Dedifferentiated amniotic fluid mesenchymal stem cell (primary cell): ENCODE measurements around the gene GALR3.

Source experiments
- DNase-seq: peaks from one replicate; pipeline ENCODE4 v3.0.0-alpha.2; 2016; ENCODE audit errors: extremely low spot score

Gene GALR3

GRCh38 chr22:37803195-37803638 lies 20.0 kb upstream of the GALR3 start:
- DNase-seq, result no peak

- no peak for DNase-seq
These were observed 19.4 kb upstream of the GALR3 start for GRCh38 chr22:37803639-37804351.

GRCh38 chr22:37804352-37804880 lies 18.8 kb upstream of the GALR3 start:
- DNase-seq, result no peak

DNA sequence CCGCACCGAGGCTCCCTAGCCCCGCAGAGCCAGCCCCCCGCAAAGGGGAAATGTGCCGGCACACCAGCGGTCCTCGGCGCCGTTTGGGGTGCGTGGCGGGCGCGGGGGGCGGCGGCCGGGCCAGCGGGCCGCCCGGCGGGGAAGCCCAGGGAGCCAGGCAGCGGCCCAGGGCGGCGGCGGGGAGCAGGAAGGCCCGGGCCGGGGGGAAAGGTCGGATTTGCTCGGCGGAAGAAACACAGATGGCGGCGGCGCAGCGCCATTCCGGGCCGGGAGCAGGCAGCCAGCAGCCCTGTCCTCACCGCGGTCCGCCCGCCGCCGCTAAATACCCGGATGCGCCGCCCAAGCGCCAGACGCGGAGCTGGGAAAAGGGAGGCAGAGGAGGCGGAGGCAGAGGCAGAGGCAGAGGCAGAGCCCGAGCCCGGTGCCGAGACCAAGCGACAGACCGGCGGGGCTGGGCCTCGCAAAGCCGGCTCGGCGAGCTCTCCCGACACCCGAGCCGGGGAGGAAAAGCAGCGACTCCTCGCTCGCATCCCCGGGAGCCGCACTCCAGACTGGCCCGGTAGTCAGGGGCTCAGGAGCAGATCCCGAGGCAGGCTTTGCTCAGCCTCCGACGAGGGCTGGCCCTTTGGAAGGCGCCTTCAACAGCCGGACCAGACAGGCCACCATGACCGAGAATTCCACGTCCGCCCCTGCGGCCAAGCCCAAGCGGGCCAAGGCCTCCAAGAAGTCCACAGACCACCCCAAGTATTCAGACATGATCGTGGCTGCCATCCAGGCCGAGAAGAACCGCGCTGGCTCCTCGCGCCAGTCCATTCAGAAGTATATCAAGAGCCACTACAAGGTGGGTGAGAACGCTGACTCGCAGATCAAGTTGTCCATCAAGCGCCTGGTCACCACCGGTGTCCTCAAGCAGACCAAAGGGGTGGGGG lies 18.0 kb upstream of the GALR3 start:
- DNase-seq, result peak; percentile 49

GRCh38 chr22:37805810-37806277 lies 17.3 kb upstream of the GALR3 start:
- DNase-seq, result no peak

DNA sequence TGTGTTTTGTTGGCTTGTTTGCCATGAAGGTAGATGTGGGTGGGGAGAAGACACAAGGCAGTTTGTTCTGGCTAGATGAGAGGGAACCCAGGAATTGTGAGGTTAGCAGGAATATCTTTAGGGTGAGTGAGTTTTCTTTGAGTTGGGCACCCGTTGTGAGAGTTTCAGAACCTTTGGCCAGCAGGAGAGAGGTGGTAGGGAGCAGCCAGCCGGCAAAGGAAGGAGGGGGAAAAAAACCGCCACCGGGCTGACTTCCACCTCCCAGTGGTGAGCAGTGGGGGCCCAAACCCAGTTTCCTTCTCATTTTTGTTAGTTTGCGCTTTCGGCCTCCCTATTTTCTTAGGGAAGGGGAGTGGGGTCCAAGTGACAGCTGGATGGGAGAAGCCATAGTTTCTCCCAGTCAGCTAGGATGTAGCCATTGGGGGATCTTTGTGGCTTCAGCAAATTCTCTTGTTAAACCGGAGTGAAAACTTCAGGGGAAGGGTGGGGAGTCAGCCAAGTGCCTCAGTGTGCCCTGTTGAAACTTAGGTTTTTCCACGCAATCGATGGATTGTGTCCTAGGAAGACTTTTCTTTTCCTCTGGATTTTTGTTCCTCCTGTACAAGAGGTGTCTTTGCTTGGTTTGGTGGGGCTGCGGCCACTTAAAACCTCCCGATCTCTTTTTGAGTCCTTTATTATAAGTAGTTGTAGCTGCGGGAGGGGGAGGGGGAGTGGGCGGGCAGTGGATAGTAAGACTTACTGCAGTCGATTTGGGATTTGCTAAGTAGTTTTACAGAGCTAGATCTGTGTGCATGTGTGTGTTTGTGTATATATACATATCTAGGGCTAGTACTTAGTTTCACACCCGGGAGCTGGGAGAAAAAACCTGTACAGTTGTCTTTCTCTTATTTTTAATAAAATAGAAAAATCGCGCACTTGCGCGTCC lies 16.5 kb upstream of the GALR3 start:
- no peak for DNase-seq

GRCh38 chr22:37807410-37808293 lies 15.5 kb upstream of the GALR3 start, which contains the start of gene GCAT:
Gene GCAT, plus strand, starts transcription at chr22:37807934. Its CDS starts 34 bp downstream, at chr22:37807968.
- DNase-seq, result peak; percentile 92

DNA sequence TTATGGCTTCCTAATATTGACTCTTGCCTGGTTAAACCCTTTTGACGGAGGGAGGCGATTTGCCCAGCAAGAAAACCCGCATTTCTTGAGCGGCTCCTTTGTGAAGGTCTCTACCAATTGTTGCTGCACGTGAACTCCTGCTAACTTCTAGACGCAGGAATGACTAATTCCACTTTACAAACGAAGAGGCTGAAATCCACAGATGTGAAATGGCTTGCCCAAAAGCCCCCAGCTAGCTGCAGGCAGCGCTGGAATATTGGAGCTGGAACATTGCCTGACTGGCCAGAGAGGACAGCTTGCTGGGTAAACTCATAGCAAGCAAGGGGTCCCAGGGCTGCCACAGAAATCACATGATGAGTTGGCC lies 14.9 kb upstream of the GALR3 start:
- no peak for DNase-seq

DNA sequence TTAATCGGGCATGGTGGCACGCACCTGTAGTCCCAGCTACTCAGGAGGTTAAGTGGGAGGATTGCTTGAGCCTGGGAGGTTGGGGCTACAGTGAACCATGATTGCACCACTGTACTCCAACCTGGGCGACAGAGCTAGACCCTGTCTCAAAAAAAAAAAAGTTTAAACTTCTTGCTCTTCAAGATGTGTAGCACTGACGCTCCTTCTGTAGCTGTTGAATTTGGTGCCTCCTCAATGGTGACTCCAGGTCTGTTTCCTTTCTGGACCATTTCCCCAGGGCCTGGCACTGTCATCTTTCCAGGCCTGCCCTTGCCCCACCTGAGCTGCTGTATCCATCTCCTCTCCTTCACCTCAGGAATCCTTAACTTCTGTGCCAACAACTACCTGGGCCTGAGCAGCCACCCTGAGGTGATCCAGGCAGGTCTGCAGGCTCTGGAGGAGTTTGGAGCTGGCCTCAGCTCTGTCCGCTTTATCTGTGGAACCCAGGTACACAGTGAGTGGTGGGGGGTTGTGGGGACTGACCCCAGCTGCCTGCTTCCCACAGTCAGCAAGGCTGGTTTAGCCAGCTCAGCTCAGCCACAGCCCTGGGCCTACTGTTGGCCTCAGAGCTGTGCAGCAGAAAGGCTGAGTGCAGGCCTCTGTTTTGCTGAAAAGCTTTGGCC lies 13.4 kb upstream of the GALR3 start:
- no peak for DNase-seq

- no peak for DNase-seq
These were observed 11.3 kb upstream of the GALR3 start for GRCh38 chr22:37811867-37812266.

DNA sequence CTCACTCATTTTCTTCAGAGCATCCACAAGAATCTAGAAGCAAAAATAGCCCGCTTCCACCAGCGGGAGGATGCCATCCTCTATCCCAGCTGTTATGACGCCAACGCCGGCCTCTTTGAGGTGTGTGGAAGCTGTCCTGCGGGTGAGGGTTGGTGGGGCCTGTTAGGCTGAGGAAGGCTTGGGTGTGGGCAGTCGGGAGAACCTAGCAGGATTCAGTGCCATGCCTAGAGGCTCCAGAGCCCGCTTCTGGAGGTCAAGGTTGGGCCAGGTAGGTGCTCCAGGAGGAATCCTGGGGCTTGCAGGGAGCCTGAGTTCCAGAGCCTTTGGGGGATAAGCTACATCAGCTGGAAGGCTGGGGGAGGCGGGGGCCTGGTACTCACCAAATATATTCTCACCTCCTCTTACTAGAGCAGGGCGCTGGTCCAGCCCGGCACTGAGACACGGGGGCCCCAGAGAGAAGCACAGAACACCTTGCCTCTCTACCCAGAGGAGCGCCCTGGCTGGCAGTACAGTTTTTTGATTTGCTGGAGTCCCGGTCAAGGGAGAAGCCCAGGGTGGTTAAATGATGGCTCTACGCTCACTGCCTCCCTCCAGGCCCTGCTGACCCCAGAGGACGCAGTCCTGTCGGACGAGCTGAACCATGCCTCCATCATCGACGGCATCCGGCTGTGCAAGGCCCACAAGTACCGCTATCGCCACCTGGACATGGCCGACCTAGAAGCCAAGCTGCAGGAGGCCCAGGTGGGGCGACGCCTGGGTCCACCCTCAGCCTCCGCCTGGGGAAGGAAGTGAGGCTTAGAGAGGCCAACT lies 10.1 kb upstream of the GALR3 start:
- DNase-seq, result no peak

- DNase-seq, result no peak
These were observed 7.6 kb upstream of the GALR3 start for GRCh38 chr22:37815593-37815992.

DNA sequence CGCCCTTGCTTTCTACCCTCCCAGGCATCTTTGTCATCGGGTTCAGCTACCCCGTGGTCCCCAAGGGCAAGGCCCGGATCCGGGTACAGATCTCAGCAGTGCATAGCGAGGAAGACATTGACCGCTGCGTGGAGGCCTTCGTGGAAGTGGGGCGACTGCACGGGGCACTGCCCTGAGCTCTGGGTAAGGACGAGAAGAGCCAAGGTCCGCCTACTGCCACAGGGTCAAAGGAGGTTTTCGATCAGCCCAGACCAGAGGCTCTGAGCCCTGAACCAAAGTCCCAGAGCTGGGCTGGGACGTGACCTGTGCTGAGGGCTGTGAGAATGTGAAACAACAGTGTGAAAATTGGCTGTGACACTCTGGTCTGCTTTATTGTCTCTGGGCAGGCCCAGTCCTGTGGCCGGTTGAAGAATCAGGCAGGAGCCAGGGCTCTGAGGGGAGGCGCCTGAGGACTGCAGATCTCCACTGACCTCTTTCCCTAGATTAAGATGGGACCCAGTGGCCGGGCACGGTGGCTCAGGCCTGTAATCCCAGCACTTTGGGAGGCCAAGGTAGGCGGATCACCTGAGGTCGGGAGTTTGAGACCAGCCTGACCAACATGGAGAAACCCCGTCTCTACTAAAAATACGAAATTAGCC lies 6.5 kb upstream of the GALR3 start:
- no peak for DNase-seq

- peak; percentile 69 for DNase-seq
These were observed 5.3 kb upstream of the GALR3 start for GRCh38 chr22:37817705-37818408.

- DNase-seq, result no peak
These were observed 4.6 kb upstream of the GALR3 start for GRCh38 chr22:37818409-37819104.

- no peak for DNase-seq
These were observed 4.1 kb upstream of the GALR3 start for GRCh38 chr22:37819105-37819433.

DNA sequence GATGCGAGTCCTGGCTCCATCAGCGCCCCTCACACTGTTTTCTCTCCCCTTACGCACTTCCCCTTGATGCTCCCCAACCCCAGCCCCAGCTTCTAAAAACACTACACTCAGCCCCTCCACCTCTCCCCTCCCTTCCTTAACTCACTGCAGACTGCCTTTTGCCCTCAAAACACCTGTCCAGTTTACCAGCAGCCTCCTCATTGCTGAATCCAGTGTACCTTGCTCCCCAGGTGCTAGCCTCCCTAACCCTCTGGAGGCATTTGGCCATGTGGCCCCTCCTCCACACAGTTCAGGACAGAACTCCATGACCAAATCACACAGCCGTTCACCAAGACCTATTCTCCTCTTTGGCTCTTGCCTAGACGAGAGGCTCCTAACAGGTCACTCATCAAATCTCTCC lies 2.8 kb upstream of the GALR3 start:
- no peak for DNase-seq
